Myocyte (in vitro differentiated cells): ENCODE measurements around the gene AFM. TPM values are rescaled to one million over a fixed set of nuclear protein-coding genes. Genes with fewer than 3 reads are reported as not detected.

Experiments
- total RNA-seq: library from RNA; depleted of rRNA; stranded (reverse); fragments of >200 nt; gene quantifications from 2 replicates; pipeline ENCODE4 v1.2.3, GENCODE V29; 2014

The AFM gene
- total RNA-seq, 1 donor from 2014 or later, result not detected

Other genes with a start within 250 kb of the AFM start
- 59.6 and 64.9 TPM in 2 replicates for gene ANKRD17, start 222.9 kb upstream of the AFM start, total RNA-seq
- gene ALB, start 77.5 kb upstream of the AFM start, total RNA-seq, result not detected in 2 replicates
- 1.1 TPM in 1 of 2 replicates, not detected in the other for gene AFP, start 45.5 kb upstream of the AFM start, total RNA-seq
- not detected in 2 replicates for gene RASSF6, start 138.7 kb downstream of the AFM start, total RNA-seq